ENCODE results near the gene SORCS3.

SORCS3 gene

DNA sequence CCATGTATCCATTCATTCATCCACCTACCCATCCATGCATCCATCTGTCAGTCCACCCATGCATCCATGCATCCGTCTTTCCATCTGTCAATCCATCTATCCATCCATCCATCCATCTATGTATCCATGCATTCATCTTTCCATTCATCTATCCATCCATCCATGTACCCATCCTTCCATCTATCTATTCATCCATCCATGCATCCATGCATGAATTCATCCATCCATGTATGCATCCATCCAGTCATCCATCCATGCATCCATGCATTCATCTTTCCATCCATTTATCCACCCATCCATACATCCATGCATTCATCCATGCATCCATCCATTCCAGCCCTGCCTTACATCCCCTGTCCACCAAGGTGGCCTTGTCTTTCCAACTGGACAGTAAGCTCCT lies 45.7 kb downstream of the SORCS3 start:
- Histone ChIP-seq H4K20me1 (ENCODE audit: low read depth, low read length) (no peaks in the 10 kb centered on the region), H3K9me2 (replicated peaks; ENCODE audit: insufficient read depth, low read length) (no peaks in the 10 kb centered on the region), H3K27me3 (ENCODE audit: low read length) (no peaks in the 10 kb centered on the region), H3K9ac (ENCODE audit: low read length) (no peak overlapping the region), H3K9me3 (ENCODE audit: insufficient read depth, low read length) (no peaks in the 10 kb centered on the region), H3K36me3 (ENCODE audit: low read length) (no peaks in the 10 kb centered on the region), H3K4me3 (ENCODE audit: insufficient read depth, low read length, poor library complexity, severe bottlenecking) (no peak overlapping the region), H3F3A (ENCODE audit: insufficient read depth) (no peaks in the 10 kb centered on the region), H3K4me2 (ENCODE audit: low read depth, low read length, poor library complexity, severe bottlenecking) (no peak overlapping the region), H3K27ac (ENCODE audit: low read depth, low read length) (no peak overlapping the region), H2AFZ (ENCODE audit: low read depth, low read length, severe bottlenecking) (no peak overlapping the region), H3K79me2 (ENCODE audit: insufficient read depth, low read length) (no peaks in the 10 kb centered on the region)
- TF ChIP-seq EZH2phosphoT487 (conservative IDR thresholded peaks at IDR 0.05; ENCODE audit: low read length) = no peak
- TF ChIP-seq CTCF (IDR thresholded peaks at IDR 0.05; ENCODE audit: insufficient read depth, low read length, poor library complexity, severe bottlenecking) = no peak

- Histone ChIP-seq H3K9ac (ENCODE audit: low read length) (no peak overlapping the region), H3F3A (ENCODE audit: insufficient read depth) (no peaks in the 10 kb centered on the region), H3K79me2 (ENCODE audit: insufficient read depth, low read length) (no peaks in the 10 kb centered on the region), H3K9me3 (ENCODE audit: insufficient read depth, low read length) (no peaks in the 10 kb centered on the region), H4K20me1 (ENCODE audit: low read depth, low read length) (no peaks in the 10 kb centered on the region), H2AFZ (ENCODE audit: low read depth, low read length, severe bottlenecking) (no peak overlapping the region), H3K27me3 (ENCODE audit: low read length) (no peaks in the 10 kb centered on the region), H3K36me3 (ENCODE audit: low read length) (no peaks in the 10 kb centered on the region), H3K4me2 (ENCODE audit: low read depth, low read length, poor library complexity, severe bottlenecking) (no peak overlapping the region), H3K9me2 (replicated peaks; ENCODE audit: insufficient read depth, low read length) (no peaks in the 10 kb centered on the region), H3K4me3 (ENCODE audit: insufficient read depth, low read length, poor library complexity, severe bottlenecking) (no peak overlapping the region), H3K27ac (ENCODE audit: low read depth, low read length) (no peak overlapping the region)
- TF ChIP-seq EZH2phosphoT487 (conservative IDR thresholded peaks at IDR 0.05; ENCODE audit: low read length) (no peak), CTCF (IDR thresholded peaks at IDR 0.05; ENCODE audit: insufficient read depth, low read length, poor library complexity, severe bottlenecking) (no peak)
Observed at GRCh38 chr10:104688251-104689042, 47.4 kb downstream of the SORCS3 start.

- H3K27ac ChIP-seq (ENCODE audit: low read depth, low read length) = no peak overlapping the region
- H3F3A ChIP-seq (ENCODE audit: insufficient read depth) = no peaks in the 10 kb centered on the region
- TF ChIP-seq CTCF (IDR thresholded peaks at IDR 0.05; ENCODE audit: insufficient read depth, low read length, poor library complexity, severe bottlenecking) (no peak), EZH2phosphoT487 (conservative IDR thresholded peaks at IDR 0.05; ENCODE audit: low read length) (no peak)
- H3K4me3 ChIP-seq (ENCODE audit: insufficient read depth, low read length, poor library complexity, severe bottlenecking) = no peak overlapping the region
- H3K9ac ChIP-seq (ENCODE audit: low read length) = no peak overlapping the region
- H2AFZ ChIP-seq (ENCODE audit: low read depth, low read length, severe bottlenecking) = no peak overlapping the region
- no peaks in the 10 kb centered on the region for H3K79me2 ChIP-seq (ENCODE audit: insufficient read depth, low read length)
- H3K9me3 ChIP-seq (ENCODE audit: insufficient read depth, low read length) = no peaks in the 10 kb centered on the region
- no peaks in the 10 kb centered on the region for H3K36me3 ChIP-seq (ENCODE audit: low read length)
- no peak overlapping the region for H3K4me2 ChIP-seq (ENCODE audit: low read depth, low read length, poor library complexity, severe bottlenecking)
- no peaks in the 10 kb centered on the region for H3K9me2 ChIP-seq (replicated peaks; ENCODE audit: insufficient read depth, low read length)
- H3K27me3 ChIP-seq (ENCODE audit: low read length) = no peaks in the 10 kb centered on the region
- H4K20me1 ChIP-seq (ENCODE audit: low read depth, low read length) = no peaks in the 10 kb centered on the region
Observed at GRCh38 chr10:104689105-104689504, 48.0 kb downstream of the SORCS3 start.
